ENCODE results near the gene NAT16. TPM values are rescaled to one million over a fixed set of nuclear protein-coding genes. Genes with fewer than 3 reads are reported as not detected.

NAT16 gene
- total and polyA plus RNA-seq, 2 of the 4 experiments (the other 2 are of a cell fraction), result 0.05 TPM; not detected in 1

DNA sequence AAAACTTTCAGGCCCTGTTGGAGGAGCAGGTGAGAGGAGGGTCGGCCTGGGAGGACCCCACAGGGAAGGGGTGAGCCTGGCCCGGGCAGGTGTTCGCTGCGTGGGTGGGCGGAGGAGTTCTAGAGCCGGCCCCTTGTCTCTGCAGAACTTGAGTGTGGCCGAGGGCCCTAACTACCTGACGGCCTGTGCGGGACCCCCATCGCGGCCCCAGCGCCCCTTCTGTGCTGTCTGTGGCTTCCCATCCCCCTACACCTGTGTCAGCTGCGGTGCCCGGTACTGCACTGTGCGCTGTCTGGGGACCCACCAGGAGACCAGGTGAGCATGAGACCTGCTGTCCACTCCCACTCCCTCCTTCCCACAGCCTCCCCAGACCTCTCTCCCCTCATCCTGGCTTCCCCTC lies 43.4 kb upstream of the NAT16 start:
- H3K9ac ChIP-seq (ENCODE audit: low read depth, low read length), result no peak overlapping the region
- H3K4ac ChIP-seq (ENCODE audit: low read depth, low read length), result no peak overlapping the region
- H3K36me3 ChIP-seq (ENCODE audit: control insufficient read depth, insufficient read depth, low read length), result peaks cover 38% of the 10 kb centered on the region
- H3K14ac ChIP-seq (replicated peaks; ENCODE audit: low read depth, low read length), result no peak overlapping the region
- H3K18ac ChIP-seq (ENCODE audit: low read depth, low read length), result no peak overlapping the region
- no peak for ATAC-seq (ENCODE audit: low read depth)
- no peak overlapping the region for H4K8ac ChIP-seq (ENCODE audit: low read depth in 2 of 2, low read length in 2 of 2)
- peaks cover 8% of the 10 kb centered on the region for H4K20me1 ChIP-seq (ENCODE audit: insufficient read depth, low read length)
- dilution Hi-C loops (cut with HindIII; ENCODE audit: low sequenced_read_pairs, unreplicated experiment) (no loop called here), intact Hi-C loops (cut with micrococcal nuclease) (no loop called here), in situ Hi-C loops (cut with MboI; ENCODE audit: low sequenced_read_pairs) (no loop called here)
- ChIA-PET POLR2A (ENCODE audit: unreplicated experiment) (no interaction called here), CTCF (no interaction called here)
- TF ChIP-seq SMC3 (IDR thresholded peaks at IDR 0.05; ENCODE audit: low read depth, low read length), result no peak
- no peaks in the 10 kb centered on the region for H3K4me1 ChIP-seq (ENCODE audit: control insufficient read depth, insufficient read depth, low read length)
- H4K5ac ChIP-seq (ENCODE audit: low read depth, low read length), result no peak overlapping the region
- no peak overlapping the region for H2AFZ ChIP-seq (replicated peaks; ENCODE audit: low read length, poor library complexity)
- peaks cover 3% of the 10 kb centered on the region; the same call in 1 of the 2 replicates for H3K9me1 ChIP-seq (ENCODE audit: insufficient read depth, low read length)
- no peak overlapping the region for H2AK5ac ChIP-seq (ENCODE audit: low read depth, low read length)
- no peak overlapping the region for H2BK20ac ChIP-seq (ENCODE audit: low read depth, low read length)
- H2AK9ac ChIP-seq (replicated peaks; ENCODE audit: low read depth, low read length, poor library complexity), result no peak overlapping the region
- H2BK120ac ChIP-seq (ENCODE audit: low read depth, low read length), result no peak overlapping the region
- no peak overlapping the region for H3K4me2 ChIP-seq (ENCODE audit: low read depth, low read length)
- H3K56ac ChIP-seq (ENCODE audit: extremely low read depth, insufficient read depth, low read length), result no peak overlapping the region
- H3K27me3 ChIP-seq (ENCODE audit: control insufficient read depth, insufficient read depth, low read length), result no peaks in the 10 kb centered on the region
- DNase-seq, result no peak
- 89% methylated on average over 9 of the region's 15 CpGs; no CpG with 5 or more reads in 1 of the 2 experiments for WGBS, 2 experiments (ENCODE audit: extremely low coverage in 2 of 2, insufficient read length in 1 of 2)
- no peak overlapping the region for H4K91ac ChIP-seq (ENCODE audit: insufficient read depth, low read depth, low read length)
- peaks cover 14 to 35% of the 10 kb centered on the region in 2 experiments for H3K79me1 ChIP-seq (ENCODE audit: low read depth in 1 of 2, low read length in 2 of 2)
- no TSS peak for BruUV-seq (replicated peaks)
- no peak overlapping the region for H2BK5ac ChIP-seq (ENCODE audit: low read depth, low read length, poor library complexity, severe bottlenecking)
- no peak overlapping the region for H3K4me3 ChIP-seq (ENCODE audit: insufficient read depth, low read depth, low read length)
- no peaks in the 10 kb centered on the region for H3K9me3 ChIP-seq (ENCODE audit: control insufficient read depth, insufficient read depth, low read length)
- H2BK15ac ChIP-seq (ENCODE audit: low read depth, low read length), result no peak overlapping the region
- H3K27ac ChIP-seq (ENCODE audit: insufficient read depth, low read length), result no peak overlapping the region
- H3K23ac ChIP-seq (ENCODE audit: low read depth, low read length), result no peak overlapping the region
